SK-N-SH (cell line): ENCODE data around the gene FADS2. TPM values are rescaled to one million over a fixed set of nuclear protein-coding genes. Genes with fewer than 3 reads are reported as not detected.

Experiments
- CTCF ChIA-PET: fragments of 300-600, 350-600 bp; formaldehyde crosslinking; extraction: SDS; loops from one replicate; lab custom pipeline; 2021; lab: Yijun Ruan, JAX
- POLR2A ChIA-PET: fragments of 350-600 bp; sonication (Branson Sonifier 250); formaldehyde crosslinking; extraction: SDS; loops from one replicate; lab custom pipeline; 2020; ENCODE audit warnings: antibody characterized with exemption, inconsistent platforms; lab: Yijun Ruan, JAX
- DNase-seq: peaks from one replicate; pipeline ENCODE4 v3.0.0; 2012
- H2AFZ ChIP-seq: fragments of 200-600 bp; sonication (generic); 2 replicates; pipeline ENCODE4 v1.8.1; 2016; ENCODE audit warnings: antibody characterized with exemption, mild to moderate bottlenecking, low read depth
- H3F3A ChIP-seq: fragments of 200-600 bp; sonication (generic); replicated peaks from 2 replicates; pipeline ENCODE3; 2016; ENCODE audit warnings: antibody characterized with exemption, mild to moderate bottlenecking; ENCODE audit not compliant: insufficient read depth
- H3K27ac ChIP-seq, 2 experiments: fragments of 200-500 bp in 1 of 2; fragments of 200-600 bp in 1 of 2; sonication (Bioruptor generic) in 1 of 2; sonication (generic), shearing (Covaris generic) in 1 of 2; 2 replicates each; pipeline versions ENCODE4 v1.5.1 to v1.6.1; 2014 to 2016; ENCODE audit warnings: low read depth in 2 of 2, inconsistent platforms in 1 of 2, low read length in 1 of 2, mild to moderate bottlenecking in 1 of 2, mixed read lengths in 1 of 2
- H3K27me3 ChIP-seq: fragments of 200-600 bp; sonication (generic), shearing (Covaris generic); 2 replicates; pipeline ENCODE4 v1.6.1; 2016; ENCODE audit warnings: mixed run types; ENCODE audit not compliant: insufficient read depth
- H3K36me3 ChIP-seq, 2 experiments: fragments of 200-500 bp in 1 of 2; fragments of 200-600 bp in 1 of 2; sonication (Bioruptor generic) in 1 of 2; sonication (generic) in 1 of 2; replicated peaks in 1 of 2; 2 replicates each; pipeline versions ENCODE3 to v1.5.1; 2014 to 2016; ENCODE audit warnings: low read length in 1 of 2, mild to moderate bottlenecking in 1 of 2; ENCODE audit not compliant: insufficient read depth in 2 of 2, control insufficient read depth in 1 of 2
- H3K4me1 ChIP-seq, 2 experiments: fragments of 200-500 bp in 1 of 2; fragments of 200-600 bp in 1 of 2; sonication (Bioruptor generic) in 1 of 2; sonication (generic), shearing (Covaris generic) in 1 of 2; 2 replicates each; pipeline versions ENCODE4 v1.5.1 to v1.6.1; 2014 to 2016; ENCODE audit warnings: low read depth in 1 of 2, low read length in 1 of 2, mixed run types in 1 of 2; ENCODE audit not compliant: insufficient read depth in 2 of 2, control insufficient read depth in 1 of 2
- H3K4me2 ChIP-seq: fragments of 200-600 bp; sonication (generic), shearing (Covaris generic); 2 replicates; pipeline ENCODE4 v1.6.1; 2017; ENCODE audit warnings: mixed run types
- H3K4me3 ChIP-seq, 2 experiments: fragments of 200-500 bp in 1 of 2; fragments of 200-600 bp in 1 of 2; sonication (Bioruptor generic) in 1 of 2; sonication (generic), shearing (Covaris generic) in 1 of 2; 2 replicates each; pipeline versions ENCODE4 v1.5.1 to v1.8.1; 2014 to 2016; ENCODE audit warnings: low read depth in 2 of 2, inconsistent platforms in 1 of 2, low read length in 1 of 2, mild to moderate bottlenecking in 1 of 2, mixed read lengths in 1 of 2, moderate library complexity in 1 of 2
- H3K79me2 ChIP-seq: fragments of 200-600 bp; sonication (generic); 2 replicates; pipeline ENCODE4 v1.8.1; 2017; ENCODE audit warnings: mild to moderate bottlenecking; ENCODE audit not compliant: insufficient read depth
- H3K9ac ChIP-seq: fragments of 200-600 bp; sonication (generic); 2 replicates; pipeline ENCODE4 v1.6.1; 2017; ENCODE audit warnings: mixed run types
- H3K9me2 ChIP-seq: fragments of 200-600 bp; sonication (generic); 2 replicates; pipeline ENCODE4 v1.6.1; 2017; ENCODE audit warnings: mixed run types
- H3K9me3 ChIP-seq: fragments of 200-600 bp; sonication (generic); 2 replicates; pipeline ENCODE4 v1.6.1; 2017; ENCODE audit warnings: mixed run types, mild to moderate bottlenecking, moderate library complexity
- H4K20me1 ChIP-seq: fragments of 200-600 bp; sonication (generic); 2 replicates; pipeline ENCODE4 v1.6.1; 2017; ENCODE audit warnings: mild to moderate bottlenecking, mixed run types; ENCODE audit not compliant: insufficient read depth
- EP300 ChIP-seq, 2 experiments: IDR thresholded peaks; 2 replicates each; pipeline versions ENCODE4 v1.4.0 to v1.6.1; 2012; ENCODE audit warnings: borderline replicate concordance in 1 of 2, low read depth in 1 of 2, low read length in 1 of 2
- FOXJ3 ChIP-seq: sonication (generic); formaldehyde crosslinking; IDR thresholded peaks from 2 replicates; pipeline ENCODE4 v1.5.1; 2020; ENCODE audit warnings: mild to moderate bottlenecking, missing genetic modification reagents
- MXI1 ChIP-seq: IDR thresholded peaks from 2 replicates; pipeline ENCODE4 v1.6.1; 2012; ENCODE audit warnings: mild to moderate bottlenecking, low read depth, low read length, improper control_type of control experiment
- NFIC ChIP-seq: IDR thresholded peaks from 2 replicates; pipeline ENCODE4 v1.4.0; 2012; ENCODE audit warnings: borderline replicate concordance
- NRF1 ChIP-seq: IDR thresholded peaks from 2 replicates; pipeline ENCODE4 v1.6.1; 2012; ENCODE audit warnings: low read depth, mild to moderate bottlenecking, low read length
- RCOR1 ChIP-seq: fragments of 150-350 bp; IDR thresholded peaks from 2 replicates; pipeline ENCODE4 v1.6.1; 2017; ENCODE audit warnings: antibody characterized with exemption, low read length
- RFX5 ChIP-seq: IDR thresholded peaks from 2 replicates; pipeline ENCODE4 v1.6.1; 2012; ENCODE audit warnings: mild to moderate bottlenecking, improper control_type of control experiment, low read length
- SMC3 ChIP-seq: IDR thresholded peaks from 2 replicates; pipeline ENCODE4 v1.6.1; 2012; ENCODE audit warnings: low read depth, low read length, improper control_type of control experiment
- TCF12 ChIP-seq: IDR thresholded peaks from 2 replicates; pipeline ENCODE4 v1.4.0; 2012
- TEAD4 ChIP-seq: IDR thresholded peaks from 2 replicates; pipeline ENCODE4 v1.4.0; 2012; ENCODE audit warnings: mild to moderate bottlenecking, borderline replicate concordance; ENCODE audit not compliant: insufficient read depth
- WGBS: methylation state at CpG from one replicate; pipeline ENCODE4 v1.1.6; 2017; ENCODE audit warnings: low lambda C conversion rate; 5-methylcytosine and 5-hydroxymethylcytosine counted together
- polyA plus RNA-seq, 3 experiments: library from polyadenylated mRNA; depleted of rRNA; stranded (reverse); fragments of >200 nt; gene quantifications; 2 replicates each; pipeline ENCODE4 v1.2.3, GENCODE V29; 2012
- TF ChIP-seq, protein P1 (sequence below): IDR thresholded peaks from 2 replicates; pipeline ENCODE4 v1.4.0; 2012; ENCODE audit warnings: low read depth, borderline replicate concordance
- TF ChIP-seq, protein P2 (sequence below): IDR thresholded peaks from 2 replicates; pipeline ENCODE4 v1.4.0; 2012; ENCODE audit warnings: low read depth
- TF ChIP-seq, protein P3 (sequence below): fragments of 150-350 bp; IDR thresholded peaks from 2 replicates; pipeline ENCODE4 v1.6.1; 2016; ENCODE audit warnings: mild to moderate bottlenecking, low read depth, low read length

FADS2 gene
- polyA plus RNA-seq, 1 of the 3 experiments (the other 2 are of a cell fraction), result 67.8 TPM

DNA sequence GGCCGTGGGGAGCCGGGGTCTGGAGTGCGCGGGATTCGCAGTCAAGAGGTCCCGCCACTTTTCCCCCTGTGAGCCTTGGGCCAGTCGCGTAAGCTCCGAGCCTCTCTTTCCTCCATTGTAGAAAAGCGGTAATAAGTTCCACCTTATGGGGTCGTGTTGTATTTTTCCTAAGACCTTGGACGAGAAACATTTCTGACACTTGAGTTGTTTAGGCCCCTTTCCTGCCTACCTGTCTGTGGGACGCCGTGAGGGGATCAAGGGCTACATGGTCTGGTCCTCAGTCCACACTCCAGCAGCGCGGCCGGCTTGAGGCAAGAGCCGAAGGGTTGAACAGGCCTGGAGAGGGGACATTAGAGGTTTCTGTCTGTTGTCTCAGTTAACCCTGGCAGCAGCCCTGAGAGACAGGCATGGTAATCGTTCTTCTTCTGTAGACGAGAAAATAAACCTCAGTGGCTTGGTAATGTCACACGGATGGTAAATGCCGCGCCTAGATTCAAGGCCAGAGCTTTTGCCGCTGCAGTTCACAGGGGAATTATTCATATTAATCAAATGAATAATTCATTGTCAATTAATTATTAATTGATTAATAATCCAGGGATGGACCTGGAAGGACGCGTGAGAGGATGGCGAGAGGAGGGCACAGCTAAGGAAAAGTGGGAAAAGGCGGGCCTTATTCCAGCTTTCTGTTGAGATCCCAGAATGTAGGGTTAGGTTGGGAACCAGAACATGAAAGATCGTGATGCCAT, 34.8 kb upstream of the FADS2 start:
- peaks cover 84% of the 10 kb centered on the region for H3K79me2 ChIP-seq

DNA sequence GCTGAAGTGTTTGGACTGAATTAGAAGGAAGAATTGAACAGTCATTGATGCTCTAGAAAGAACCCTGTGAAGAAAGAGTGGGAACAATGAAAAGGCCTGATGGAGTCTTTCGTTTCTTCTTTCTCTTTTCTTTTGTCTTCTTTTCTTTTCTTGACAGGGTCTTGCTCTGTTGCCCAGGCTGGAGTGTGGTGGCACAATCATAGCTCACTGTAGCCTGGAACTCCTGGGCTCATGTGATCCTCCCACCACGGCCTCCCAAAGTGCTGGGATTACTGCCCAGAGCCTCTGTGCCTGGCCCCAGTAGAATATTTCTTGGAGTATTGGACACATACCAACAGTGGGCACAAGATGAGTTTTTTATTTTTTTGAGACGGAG, 34.3 kb upstream of the FADS2 start:
- Histone ChIP-seq H3K27me3 (no peaks in the 10 kb centered on the region), H3K9ac (peak overlapping the region; percentile 99), H3K4me1 (peaks cover 5 to 19% of the 10 kb centered on the region in 2 experiments; a peak in 3 of 4 replicates), H2AFZ (no peak overlapping the region), H3F3A (peaks cover 15% of the 10 kb centered on the region), H3K4me3 (peak overlapping the region; percentile 95 to 98), H3K27ac (peak overlapping the region in 1 of 2 experiments; percentile 99; a peak in 2 of 4 replicates), H3K9me2 (no peaks in the 10 kb centered on the region), H3K36me3 (peaks cover 18 to 32% of the 10 kb centered on the region in 2 experiments), H4K20me1 (no peaks in the 10 kb centered on the region; the same call in 1 of the 2 replicates), H3K79me2 (peaks cover 90% of the 10 kb centered on the region), H3K9me3 (no peaks in the 10 kb centered on the region), H3K4me2 (peak overlapping the region; percentile 91)
- WGBS, result 44% methylated on average over 3 of the region's 3 CpGs
- TF ChIP-seq FOXJ3 (CRISPR knock-in tag) (no peak), RCOR1 (no peak)
- TF ChIP-seq, protein P1, sequence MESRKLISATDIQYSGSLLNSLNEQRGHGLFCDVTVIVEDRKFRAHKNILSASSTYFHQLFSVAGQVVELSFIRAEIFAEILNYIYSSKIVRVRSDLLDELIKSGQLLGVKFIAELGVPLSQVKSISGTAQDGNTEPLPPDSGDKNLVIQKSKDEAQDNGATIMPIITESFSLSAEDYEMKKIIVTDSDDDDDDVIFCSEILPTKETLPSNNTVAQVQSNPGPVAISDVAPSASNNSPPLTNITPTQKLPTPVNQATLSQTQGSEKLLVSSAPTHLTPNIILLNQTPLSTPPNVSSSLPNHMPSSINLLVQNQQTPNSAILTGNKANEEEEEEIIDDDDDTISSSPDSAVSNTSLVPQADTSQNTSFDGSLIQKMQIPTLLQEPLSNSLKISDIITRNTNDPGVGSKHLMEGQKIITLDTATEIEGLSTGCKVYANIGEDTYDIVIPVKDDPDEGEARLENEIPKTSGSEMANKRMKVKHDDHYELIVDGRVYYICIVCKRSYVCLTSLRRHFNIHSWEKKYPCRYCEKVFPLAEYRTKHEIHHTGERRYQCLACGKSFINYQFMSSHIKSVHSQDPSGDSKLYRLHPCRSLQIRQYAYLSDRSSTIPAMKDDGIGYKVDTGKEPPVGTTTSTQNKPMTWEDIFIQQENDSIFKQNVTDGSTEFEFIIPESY, result no peak
- no peak for DNase-seq
- ChIA-PET CTCF (interaction anchor here (0.8 to 12.0 kb wide), 9 partner anchors 17 to 314 kb away, joined by 3 to 285 read pairs (median 4); partner anchors contain the start of gene FADS1), POLR2A (interaction anchor here (1.4 kb wide), 1 partner anchor 77 kb away, joined by 4 read pairs; no protein-coding TSS in a partner anchor)

More for the DNA sequence above, 34.8 kb upstream of the FADS2 start:
- POLR2A ChIA-PET, result interaction anchor here (0.7 to 2.3 kb wide), 12 partner anchors 10 to 431 kb away, joined by 3 to 47 read pairs (median 4); partner anchors contain the start of genes FADS1, FADS2 and TMEM138
- Histone ChIP-seq H3K4me3 (peak overlapping the region; percentile 95 to 98), H3K9me2 (no peaks in the 10 kb centered on the region), H3K4me1 (peaks cover 5 to 19% of the 10 kb centered on the region in 2 experiments; a peak in 3 of 4 replicates), H3K36me3 (peaks cover 23 to 38% of the 10 kb centered on the region in 2 experiments), H3K27me3 (no peaks in the 10 kb centered on the region), H4K20me1 (no peaks in the 10 kb centered on the region; the same call in 1 of the 2 replicates), H3K9ac (peak overlapping the region; percentile 99), H3F3A (peaks cover 18% of the 10 kb centered on the region), H3K27ac (peak overlapping the region; percentile 99 to 100), H3K9me3 (no peaks in the 10 kb centered on the region), H2AFZ (peak overlapping the region; percentile 85), H3K4me2 (peak overlapping the region; percentile 91)
- CTCF ChIA-PET, result interaction anchor here (1.0 to 12.0 kb wide), 11 partner anchors 10 to 315 kb away, joined by 3 to 285 read pairs (median 4); partner anchors contain the start of genes FADS1 and MYRF
- peak; percentile 55 for DNase-seq
- no peak for TF ChIP-seq NFIC
- TF ChIP-seq MXI1, result peak; percentile 6; the same call in 1 of the 2 replicates
- 3% methylated on average over 29 of the region's 29 CpGs for WGBS

DNA sequence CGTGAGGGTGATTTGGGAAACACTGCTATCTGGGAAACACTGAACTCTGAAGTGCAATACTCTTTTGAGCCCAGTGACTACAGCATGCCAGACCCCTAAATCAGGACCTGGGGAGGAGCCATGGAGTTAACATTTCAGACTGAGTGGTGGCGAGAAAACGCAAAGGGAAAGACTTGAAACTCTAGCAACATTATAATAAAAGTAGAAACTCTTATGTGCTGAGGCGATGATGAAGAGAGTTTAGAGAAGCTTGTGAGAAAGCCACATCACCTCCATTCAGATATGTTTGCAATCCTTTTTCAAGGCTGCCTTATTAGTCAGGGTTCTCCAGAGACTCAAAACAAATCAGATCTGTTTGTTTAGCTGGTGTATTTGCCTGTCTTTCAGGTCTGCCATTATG, 33.5 kb upstream of the FADS2 start:
- Histone ChIP-seq H3K4me1 (peaks cover 5 to 19% of the 10 kb centered on the region in 2 experiments; a peak in 3 of 4 replicates), H3K79me2 (peaks cover 91% of the 10 kb centered on the region), H3K36me3 (peaks cover 18 to 28% of the 10 kb centered on the region in 2 experiments), H3K4me3 (no peak overlapping the region), H3K4me2 (0 out of 2 replicates have a peak overlapping the region, but pooled peaks have one; percentile 16), H3F3A (peaks cover 15% of the 10 kb centered on the region), H3K9me2 (no peaks in the 10 kb centered on the region), H3K27ac (no peak overlapping the region), H2AFZ (no peak overlapping the region), H4K20me1 (no peaks in the 10 kb centered on the region; the same call in 1 of the 2 replicates), H3K9ac (no peak overlapping the region; the same call in 1 of the 2 replicates), H3K9me3 (no peaks in the 10 kb centered on the region), H3K27me3 (no peaks in the 10 kb centered on the region)
- ChIA-PET CTCF (interaction anchor here (0.8 to 12.0 kb wide), 6 partner anchors 18 to 313 kb away, joined by 3 to 285 read pairs (median 4); partner anchors contain the start of gene FADS1), POLR2A (interaction anchor here (0.7 kb wide), 1 partner anchor 27 kb away, joined by 3 read pairs; no protein-coding TSS in a partner anchor)
- WGBS, result 89% methylated on average over 4 of the region's 4 CpGs
- DNase-seq, result no peak
- TF ChIP-seq SMC3, result no peak
- TF ChIP-seq, protein P2, sequence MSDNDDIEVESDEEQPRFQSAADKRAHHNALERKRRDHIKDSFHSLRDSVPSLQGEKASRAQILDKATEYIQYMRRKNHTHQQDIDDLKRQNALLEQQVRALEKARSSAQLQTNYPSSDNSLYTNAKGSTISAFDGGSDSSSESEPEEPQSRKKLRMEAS, result no peak
- TF ChIP-seq RFX5, result no peak
- TF ChIP-seq TEAD4, result no peak
- TF ChIP-seq, protein P3, sequence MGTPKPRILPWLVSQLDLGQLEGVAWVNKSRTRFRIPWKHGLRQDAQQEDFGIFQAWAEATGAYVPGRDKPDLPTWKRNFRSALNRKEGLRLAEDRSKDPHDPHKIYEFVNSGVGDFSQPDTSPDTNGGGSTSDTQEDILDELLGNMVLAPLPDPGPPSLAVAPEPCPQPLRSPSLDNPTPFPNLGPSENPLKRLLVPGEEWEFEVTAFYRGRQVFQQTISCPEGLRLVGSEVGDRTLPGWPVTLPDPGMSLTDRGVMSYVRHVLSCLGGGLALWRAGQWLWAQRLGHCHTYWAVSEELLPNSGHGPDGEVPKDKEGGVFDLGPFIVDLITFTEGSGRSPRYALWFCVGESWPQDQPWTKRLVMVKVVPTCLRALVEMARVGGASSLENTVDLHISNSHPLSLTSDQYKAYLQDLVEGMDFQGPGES, result no peak
- TF ChIP-seq, protein P1, result no peak
- TF ChIP-seq TCF12, result no peak
- TF ChIP-seq EP300 (IDR thresholded peaks at IDR 0.05; ENCODE audit: borderline replicate concordance in 1 of 2, low read depth in 1 of 2, low read length in 1 of 2), result no peak
- TF ChIP-seq NRF1, result no peak
